HL-60 (cell line): ENCODE data around the gene VPS35L.
A peak's percentile ranks its signal among the peaks of the same experiment; 100 is the strongest.

ENCODE experiments used
- DNase-seq, 2 experiments: peaks; one replicate each; pipeline ENCODE4 v3.0.0-alpha.2; 2010 to 2020; ENCODE audit warnings: low read depth in 1 of 2, low spot score in 1 of 2
- H3K27ac ChIP-seq: fragments of 250-450 bp; sonication (Bioruptor Pico); replicated peaks from 2 replicates; pipeline ENCODE4 v1.5.1; 2020; ENCODE audit warnings: mild to moderate bottlenecking, moderate library complexity
- H3K27me3 ChIP-seq: fragments of 250-450 bp; sonication (Bioruptor Pico); 2 replicates; pipeline ENCODE4 v1.5.1; 2021; ENCODE audit warnings: mild to moderate bottlenecking, moderate library complexity; ENCODE audit not compliant: insufficient read depth, poor library complexity, severe bottlenecking
- H3K4me3 ChIP-seq: replicated peaks from 2 replicates; pipeline ENCODE4 v1.5.1; 2011; ENCODE audit warnings: mild to moderate bottlenecking, control low read depth, low read length; ENCODE audit not compliant: insufficient read depth
- CTCF ChIP-seq: IDR thresholded peaks from one replicate; pipeline ENCODE4 v1.5.1; 2011; ENCODE audit warnings: low read length, control low read depth, inconsistent platforms; ENCODE audit not compliant: insufficient read depth
- GABPA ChIP-seq: IDR thresholded peaks from 2 replicates; pipeline ENCODE4 v1.6.1; 2012; ENCODE audit warnings: low read depth
- POLR2AphosphoS5 ChIP-seq: IDR thresholded peaks from 2 replicates; pipeline ENCODE4 v1.6.1; 2012; ENCODE audit warnings: low read depth
- REST ChIP-seq: IDR thresholded peaks from 2 replicates; pipeline ENCODE4 v1.6.1; 2012; ENCODE audit warnings: low read depth; ENCODE audit not compliant: insufficient replicate concordance
- SPI1 ChIP-seq: IDR thresholded peaks from 2 replicates; pipeline ENCODE4 v1.6.1; 2012; ENCODE audit warnings: low read depth, mild to moderate bottlenecking, borderline replicate concordance

VPS35L gene

GRCh38 chr16:19523559-19524355 is 31.7 kb upstream of the VPS35L start, which contains the start of gene CCP110:
TSS of gene CCP110 (plus strand) at chr16:19523942. CDS start at chr16:19527882, 3,940 bp downstream.
- TF ChIP-seq POLR2AphosphoS5 (peak; percentile 78), SPI1 (no peak), GABPA (peak; percentile 80), REST (no peak)
- no peaks in the 10 kb centered on the region for H3K27me3 ChIP-seq
- H3K4me3 ChIP-seq = peak within 1 kb of the TSS; percentile 99
- DNase-seq = peak; percentile 88 to 98
- peak within 1 kb of the TSS; percentile 89 for H3K27ac ChIP-seq

GRCh38 chr16:19524356-19524615 is 31.2 kb upstream of the VPS35L start:
- Histone ChIP-seq H3K27ac (peak overlapping the region; percentile 89), H3K27me3 (no peaks in the 10 kb centered on the region), H3K4me3 (peak overlapping the region; percentile 99)
- DNase-seq = no peak
- no peak for TF ChIP-seq GABPA
- no peak for TF ChIP-seq REST
- no peak for TF ChIP-seq SPI1
- no peak for TF ChIP-seq CTCF
- TF ChIP-seq POLR2AphosphoS5 = no peak

- peak in 1 of 2 experiments; percentile 33 for DNase-seq
Observed at GRCh38 chr16:19524616-19525384, 30.7 kb upstream of the VPS35L start.

GRCh38 chr16:19525385-19525723 is 30.1 kb upstream of the VPS35L start:
- no peak for DNase-seq
- Histone ChIP-seq H3K4me3 (peak overlapping the region; percentile 99), H3K27ac (peak overlapping the region; percentile 89), H3K27me3 (no peaks in the 10 kb centered on the region)
- TF ChIP-seq CTCF (no peak), REST (no peak), POLR2AphosphoS5 (no peak), GABPA (no peak), SPI1 (no peak)

More at GRCh38 chr16:19524616-19525384, 30.7 kb upstream of the VPS35L start:
- peak overlapping the region; percentile 89 for H3K27ac ChIP-seq
- H3K27me3 ChIP-seq = no peaks in the 10 kb centered on the region
- peak overlapping the region; percentile 99 for H3K4me3 ChIP-seq
- peak; percentile 69 for TF ChIP-seq SPI1
- TF ChIP-seq GABPA = no peak
